ENCODE data around the gene STK4. TPM values are rescaled to one million over a fixed set of nuclear protein-coding genes. Genes with fewer than 3 reads are reported as not detected.

Gene STK4
- total and polyA plus RNA-seq, 2 of the 8 experiments (the other 6 are each of a cell fraction or from before 2014, with no cell fraction given): 12.0 to 34.3 TPM

DNA sequence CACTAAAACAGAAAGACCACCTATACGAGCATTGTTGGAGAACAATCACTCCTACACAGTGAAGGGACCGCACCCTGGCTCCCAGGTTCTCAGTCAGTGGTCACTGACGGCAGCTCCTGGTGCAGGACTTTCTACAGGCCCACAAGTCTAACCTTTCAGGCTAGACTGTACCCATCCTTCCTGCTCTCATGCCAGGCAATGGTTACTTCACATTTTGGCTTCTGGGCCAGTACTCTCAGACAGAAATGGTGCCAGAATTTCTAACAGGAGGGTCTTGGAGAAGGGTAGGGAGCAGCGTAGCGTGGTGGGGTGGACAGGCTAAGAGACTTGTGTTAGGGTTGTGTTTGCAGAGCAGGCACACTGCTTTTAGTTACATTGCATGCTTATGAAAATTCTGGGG, 18.2 kb upstream of the STK4 start:
- H3K56ac ChIP-seq (replicated peaks; ENCODE audit: insufficient read length, low read depth, low read length): no peak overlapping the region
- no peak overlapping the region for H3K4me3 ChIP-seq (ENCODE audit: extremely low read depth in 1 of 4, insufficient read depth in 2 of 4, low read depth in 3 of 4, low read length in 4 of 4)
- FAIRE-seq: no peak
- no peak overlapping the region for H2AFZ ChIP-seq (ENCODE audit: low read length)
- no peak overlapping the region for H4K91ac ChIP-seq (replicated peaks; ENCODE audit: insufficient read length, low read length)
- no peak overlapping the region for H2BK20ac ChIP-seq (ENCODE audit: low read length)
- H2AK5ac ChIP-seq (ENCODE audit: low read depth, low read length): no peak overlapping the region
- no peak overlapping the region for H4K5ac ChIP-seq (ENCODE audit: insufficient read length, low read depth, low read length)
- 93% methylated on average over 5 of the region's 5 CpGs; no CpG with 5 or more reads in 1 of the 2 experiments for WGBS, 2 experiments (ENCODE audit: extremely low coverage in 1 of 2, insufficient coverage in 1 of 2, insufficient read length in 1 of 2, insufficient replicate concordance in 2 of 2, low coverage in 1 of 2, low lambda C conversion rate in 2 of 2, missing lambda C conversion rate in 1 of 2)
- no peak overlapping the region for H2BK120ac ChIP-seq (replicated peaks; ENCODE audit: low read depth, low read length)
- no peak overlapping the region for H3K4me2 ChIP-seq (ENCODE audit: insufficient read depth in 1 of 2, low read depth in 2 of 2, low read length in 2 of 2)
- DNase-seq (ENCODE audit: low read depth in 1 of 2, low spot score in 2 of 2): no peak
- no peak overlapping the region for H2BK5ac ChIP-seq (ENCODE audit: low read depth, low read length)
- H3K23ac ChIP-seq (ENCODE audit: insufficient read length): no peak overlapping the region
- H3K23me2 ChIP-seq (ENCODE audit: low read depth, low read length): no peaks in the 10 kb centered on the region
- H3K9me3 ChIP-seq (ENCODE audit: insufficient read depth in 2 of 2, low read depth in 1 of 2, low read length in 1 of 2): no peaks in the 10 kb centered on the region
- H2BK15ac ChIP-seq (ENCODE audit: low read length): no peak overlapping the region
- no peak overlapping the region for H3K27ac ChIP-seq (ENCODE audit: low read depth, low read length)
- no peaks in the 10 kb centered on the region for H3K79me1 ChIP-seq (ENCODE audit: low read depth, low read length)
- peaks cover 9 to 71% (median 50%) of the 10 kb centered on the region in 4 experiments for H3K36me3 ChIP-seq (ENCODE audit: control insufficient read depth in 2 of 4, insufficient read depth in 4 of 4, low read length in 3 of 4)
- no peak overlapping the region for H3K18ac ChIP-seq (ENCODE audit: extremely low read depth, low read length)
- CTCF ChIA-PET (ENCODE audit: partially characterized antibody): interaction anchor here (1.2 to 1.5 kb wide), 2 partner anchors 41 to 52 kb away, joined by 3 to 5 read pairs; no protein-coding TSS in a partner anchor
- no peaks in the 10 kb centered on the region for H3K79me2 ChIP-seq (ENCODE audit: control insufficient read depth in 1 of 2, insufficient read depth in 2 of 2, low read length in 2 of 2)
- TF ChIP-seq SRF (IDR thresholded peaks at IDR 0.05; ENCODE audit: low read depth, low read length): no peak
- no peak for TF ChIP-seq EGR1 (IDR thresholded peaks at IDR 0.05; ENCODE audit: borderline replicate concordance, low read depth, low read length)
- no peak for TF ChIP-seq SP2 (IDR thresholded peaks at IDR 0.05; ENCODE audit: low read length)
- TF ChIP-seq, protein P1, sequence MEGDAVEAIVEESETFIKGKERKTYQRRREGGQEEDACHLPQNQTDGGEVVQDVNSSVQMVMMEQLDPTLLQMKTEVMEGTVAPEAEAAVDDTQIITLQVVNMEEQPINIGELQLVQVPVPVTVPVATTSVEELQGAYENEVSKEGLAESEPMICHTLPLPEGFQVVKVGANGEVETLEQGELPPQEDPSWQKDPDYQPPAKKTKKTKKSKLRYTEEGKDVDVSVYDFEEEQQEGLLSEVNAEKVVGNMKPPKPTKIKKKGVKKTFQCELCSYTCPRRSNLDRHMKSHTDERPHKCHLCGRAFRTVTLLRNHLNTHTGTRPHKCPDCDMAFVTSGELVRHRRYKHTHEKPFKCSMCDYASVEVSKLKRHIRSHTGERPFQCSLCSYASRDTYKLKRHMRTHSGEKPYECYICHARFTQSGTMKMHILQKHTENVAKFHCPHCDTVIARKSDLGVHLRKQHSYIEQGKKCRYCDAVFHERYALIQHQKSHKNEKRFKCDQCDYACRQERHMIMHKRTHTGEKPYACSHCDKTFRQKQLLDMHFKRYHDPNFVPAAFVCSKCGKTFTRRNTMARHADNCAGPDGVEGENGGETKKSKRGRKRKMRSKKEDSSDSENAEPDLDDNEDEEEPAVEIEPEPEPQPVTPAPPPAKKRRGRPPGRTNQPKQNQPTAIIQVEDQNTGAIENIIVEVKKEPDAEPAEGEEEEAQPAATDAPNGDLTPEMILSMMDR (IDR thresholded peaks at IDR 0.05; ENCODE audit: control extremely low read depth in 1 of 3, insufficient read depth in 1 of 3, low read depth in 1 of 3, low read length in 3 of 3): no peak
- POLR2A ChIA-PET (ENCODE audit: partially characterized antibody): interaction anchor here (0.8 to 2.5 kb wide), 5 partner anchors 11 to 27 kb away, joined by 3 to 12 read pairs (median 5); partner anchors contain the start of gene TOMM34
- no peak overlapping the region for H2BK12ac ChIP-seq (ENCODE audit: low read depth, low read length)
- no peak overlapping the region for H4K8ac ChIP-seq (ENCODE audit: extremely low read depth, insufficient read depth, low read length)
- H3K4ac ChIP-seq (replicated peaks; ENCODE audit: insufficient read length, low read depth, low read length): no peak overlapping the region
- no peaks in the 10 kb centered on the region for H3K27me3 ChIP-seq (replicated peaks in 1 of 4; ENCODE audit: control insufficient read depth in 3 of 4, extremely low read depth in 1 of 4, insufficient read depth in 3 of 4, low read length in 3 of 4)
- H3K14ac ChIP-seq (ENCODE audit: insufficient read length): no peak overlapping the region
- H3K9ac ChIP-seq (replicated peaks in 1 of 4; ENCODE audit: extremely low read depth in 1 of 4, low read depth in 3 of 4, low read length in 3 of 4): no peak overlapping the region
- no peaks in the 10 kb centered on the region for H3K4me1 ChIP-seq (replicated peaks in 1 of 4; ENCODE audit: control insufficient read depth in 3 of 4, insufficient read depth in 4 of 4, low read length in 3 of 4)
- H4K20me1 ChIP-seq (replicated peaks in 1 of 2; ENCODE audit: control insufficient read depth in 1 of 2, insufficient read depth in 2 of 2, low read length in 2 of 2): peaks cover 2% of the 10 kb centered on the region in 2 experiments

Data from H1 (cell line).